GM21576 (cell line): ENCODE measurements around the gene HOTAIR.

Experiments
- ATAC-seq: cut with Tn5 transposase; IDR thresholded peaks from one replicate; pipeline ENCODE4 v1.9.1; 2021; ENCODE audit warnings: mild to moderate bottlenecking, moderate library complexity; ENCODE audit not compliant: unreplicated experiment

The HOTAIR gene

GRCh38 chr12:54011665-54012532 is 37.1 kb upstream of the HOTAIR start:
- ATAC-seq = no peak

GRCh38 chr12:54010972-54011664 is 36.4 kb upstream of the HOTAIR start:
- ATAC-seq = no peak

- ATAC-seq = no peak
Measured at GRCh38 chr12:54010053-54010971, 35.6 kb upstream of the HOTAIR start.

- ATAC-seq = no peak
Measured at GRCh38 chr12:54009171-54010052, 34.7 kb upstream of the HOTAIR start.

- no peak for ATAC-seq
Measured at GRCh38 chr12:54008260-54008552, 33.5 kb upstream of the HOTAIR start.

- ATAC-seq = no peak
Measured at GRCh38 chr12:54007538-54008259, 32.9 kb upstream of the HOTAIR start.

GRCh38 chr12:54006559-54007220 is 31.9 kb upstream of the HOTAIR start:
- ATAC-seq = no peak

- ATAC-seq = peak; percentile 69
Measured at GRCh38 chr12:54005853-54006558, 31.3 kb upstream of the HOTAIR start.

GRCh38 chr12:54005531-54005852 is 30.7 kb upstream of the HOTAIR start:
- ATAC-seq = no peak

- ATAC-seq = no peak
Measured at GRCh38 chr12:54004841-54005530, 30.2 kb upstream of the HOTAIR start.

- no peak for ATAC-seq
Measured at GRCh38 chr12:54004063-54004840, 29.5 kb upstream of the HOTAIR start.

- ATAC-seq = no peak
Measured at GRCh38 chr12:54003625-54004024, 28.9 kb upstream of the HOTAIR start.

- ATAC-seq = no peak
Measured at GRCh38 chr12:54002915-54003389, 28.2 kb upstream of the HOTAIR start.

GRCh38 chr12:54002278-54002914 is 27.6 kb upstream of the HOTAIR start:
- no peak for ATAC-seq

GRCh38 chr12:54001283-54002187 is 26.8 kb upstream of the HOTAIR start:
- no peak for ATAC-seq
